B cell (primary cell): Measurements from ENCODE around the gene PNLIP. TPM values are rescaled to one million over a fixed set of nuclear protein-coding genes. Genes with fewer than 3 reads are reported as not detected.

ENCODE experiments used
- ATAC-seq: fragments of 200-7000 bp; cut with Tn5 transposase; one replicate; pipeline ENCODE4 v1.10.0; 2021; ENCODE audit warnings: low read depth, mild to moderate bottlenecking, moderate number of reproducible peaks, moderate library complexity
- CTCF ChIA-PET: fragments of 350-600 bp; sonication (Branson Sonifier 250); formaldehyde crosslinking; loops from one replicate; lab custom pipeline; 2021; ENCODE audit warnings: antibody characterized with exemption, inconsistent platforms; lab: Charles Lee
- POLR2A ChIA-PET: fragments of 350-600 bp; sonication (Branson Sonifier 250); formaldehyde crosslinking; loops from one replicate; lab custom pipeline; 2021; ENCODE audit warnings: antibody characterized with exemption; lab: Charles Lee
- DNase-seq: peaks from one replicate; pipeline ENCODE4 v3.0.0; 2013
- H2AFZ ChIP-seq: 2 replicates; pipeline ENCODE4 v1.6.1; 2012; ENCODE audit warnings: mild to moderate bottlenecking, low read depth, low read length; ENCODE audit not compliant: insufficient read depth, poor library complexity, severe bottlenecking
- H3K27ac ChIP-seq, 2 donors: 1 replicate in 1 of 2; 2 replicates in 1 of 2; pipeline ENCODE4 v1.5.1; 2012 to 2013; ENCODE audit warnings: low read length in 2 of 2, mild to moderate bottlenecking in 2 of 2, moderate library complexity in 1 of 2
- H3K27me3 ChIP-seq, 4 experiments: fragments of 200-600 bp in 1 of 4; sonication (generic) in 1 of 4; replicated peaks in 1 of 4; 1 replicate in 2 of 4; 2 replicates in 2 of 4; pipeline versions ENCODE4 v1.6.1 to v1.7.0; 2013 to 2016; ENCODE audit warnings: low read length in 3 of 4, mild to moderate bottlenecking in 2 of 4, mixed read lengths in 1 of 4, moderate library complexity in 1 of 4; ENCODE audit not compliant: insufficient read depth in 4 of 4, control insufficient read depth in 3 of 4; ENCODE audit errors: control extremely low read depth in 1 of 4
- H3K36me3 ChIP-seq, 2 experiments: replicated peaks in 1 of 2; 1 replicate in 1 of 2; 2 replicates in 1 of 2; pipeline versions ENCODE4 v1.6.1 to v1.7.1; 2013; ENCODE audit warnings: low read length in 1 of 2; ENCODE audit not compliant: insufficient read depth in 2 of 2, control insufficient read depth in 1 of 2; ENCODE audit errors: control extremely low read depth in 1 of 2, extremely low read depth in 1 of 2
- H3K4me1 ChIP-seq, 2 donors: fragments of 200-600 bp in 1 of 2; sonication (generic) in 1 of 2; 1 replicate in 1 of 2; 2 replicates in 1 of 2; pipeline versions ENCODE4 v1.5.1 to v1.6.1; 2013 to 2017; ENCODE audit warnings: low read length in 2 of 2; ENCODE audit not compliant: control insufficient read depth in 2 of 2, insufficient read depth in 2 of 2
- H3K4me2 ChIP-seq: replicated peaks from 2 replicates; pipeline ENCODE3; 2012; ENCODE audit warnings: mild to moderate bottlenecking, low read depth, low read length; ENCODE audit not compliant: poor library complexity, severe bottlenecking
- H3K4me3 ChIP-seq, 5 experiments: fragments of 200-600 bp in 1 of 5; sonication (generic) in 1 of 5; 1 replicate in 3 of 5; 2 replicates in 2 of 5; pipeline versions ENCODE4 v1.5.1 to v1.7.0; 2011 to 2016; ENCODE audit warnings: low read length in 4 of 5, mild to moderate bottlenecking in 4 of 5, low read depth in 2 of 5, control low read depth in 1 of 5, moderate library complexity in 1 of 5; ENCODE audit not compliant: insufficient read depth in 1 of 5; ENCODE audit errors: control extremely low read depth in 1 of 5, extremely low read depth in 1 of 5
- H3K79me2 ChIP-seq: fragments of 200-600 bp; sonication (generic); one replicate; pipeline ENCODE4 v1.6.0; 2016; ENCODE audit warnings: low read length; ENCODE audit not compliant: control insufficient read depth, insufficient read depth
- H3K9ac ChIP-seq: fragments of 200-600 bp; sonication (generic); 2 replicates; pipeline ENCODE4 v1.6.1; 2017; ENCODE audit warnings: mild to moderate bottlenecking, low read length, moderate library complexity
- H3K9me3 ChIP-seq, 3 donors: one replicate each; pipeline versions ENCODE4 v1.6.1 to v1.7.1; 2013; ENCODE audit warnings: low read length in 2 of 3; ENCODE audit not compliant: control insufficient read depth in 2 of 3, insufficient read depth in 1 of 3; ENCODE audit errors: control extremely low read depth in 1 of 3
- H4K20me1 ChIP-seq: 2 replicates; pipeline ENCODE4 v1.6.0; 2012; ENCODE audit warnings: mild to moderate bottlenecking, low read length; ENCODE audit not compliant: insufficient read depth, control insufficient read depth, poor library complexity, severe bottlenecking
- H3K27ac Mint-ChIP-seq: one replicate; pipeline ENCODE4 v1.8.0; 2021; ENCODE audit warnings: mixed read lengths
- H3K27me3 Mint-ChIP-seq: one replicate; pipeline ENCODE4 v1.8.0; 2021; ENCODE audit warnings: mixed read lengths
- H3K4me1 Mint-ChIP-seq: one replicate; pipeline ENCODE4 v1.8.0; 2021; ENCODE audit warnings: mixed read lengths
- H3K4me3 Mint-ChIP-seq: one replicate; pipeline ENCODE4 v1.8.0; 2021; ENCODE audit warnings: mixed read lengths
- H3K9me3 Mint-ChIP-seq: one replicate; pipeline ENCODE4 v1.8.0; 2022; ENCODE audit warnings: mixed read lengths; ENCODE audit not compliant: insufficient read depth
- EZH2 ChIP-seq: IDR thresholded peaks from 2 replicates; pipeline ENCODE4 v1.6.1; 2012; ENCODE audit warnings: borderline replicate concordance, low read depth, mild to moderate bottlenecking, moderate library complexity, low read length; ENCODE audit not compliant: insufficient read depth, poor library complexity, severe bottlenecking
- WGBS: methylation state at CpG from one replicate; pipeline ENCODE4 v1.1.5; 2013; ENCODE audit warnings: missing lambda C conversion rate; ENCODE audit not compliant: insufficient coverage; 5-methylcytosine and 5-hydroxymethylcytosine counted together
- intact Hi-C: fragments of 100-400 bp; cut with micrococcal nuclease; formaldehyde crosslinking; loops from one replicate; pipeline ENCODE4 v1.10.0; 2022
- polyA plus RNA-seq: library from polyadenylated mRNA; depleted of rRNA; stranded (reverse); fragments of >200 nt; gene quantifications from 2 replicates; pipeline ENCODE4 v1.2.3, GENCODE V29; 2012
- total RNA-seq, 2 donors: library from RNA; stranded (reverse); fragments of 120-200 nt in 1 of 2; gene quantifications; 1 replicate in 1 of 2; 2 replicates in 1 of 2; pipeline versions ENCODE4 v1.2.3 to v1.2.4, GENCODE V29; 2013 to 2022
- TF ChIP-seq, protein P1 (sequence below): fragments of 200-600 bp; IDR thresholded peaks from one replicate; pipeline ENCODE4 v1.8.0; 2022; ENCODE audit warnings: antibody characterized with exemption, mild to moderate bottlenecking

The PNLIP gene
- total and polyA plus RNA-seq, 2 donors (not counting 1 experiment from before 2014, with no cell fraction given): not detected

DNA sequence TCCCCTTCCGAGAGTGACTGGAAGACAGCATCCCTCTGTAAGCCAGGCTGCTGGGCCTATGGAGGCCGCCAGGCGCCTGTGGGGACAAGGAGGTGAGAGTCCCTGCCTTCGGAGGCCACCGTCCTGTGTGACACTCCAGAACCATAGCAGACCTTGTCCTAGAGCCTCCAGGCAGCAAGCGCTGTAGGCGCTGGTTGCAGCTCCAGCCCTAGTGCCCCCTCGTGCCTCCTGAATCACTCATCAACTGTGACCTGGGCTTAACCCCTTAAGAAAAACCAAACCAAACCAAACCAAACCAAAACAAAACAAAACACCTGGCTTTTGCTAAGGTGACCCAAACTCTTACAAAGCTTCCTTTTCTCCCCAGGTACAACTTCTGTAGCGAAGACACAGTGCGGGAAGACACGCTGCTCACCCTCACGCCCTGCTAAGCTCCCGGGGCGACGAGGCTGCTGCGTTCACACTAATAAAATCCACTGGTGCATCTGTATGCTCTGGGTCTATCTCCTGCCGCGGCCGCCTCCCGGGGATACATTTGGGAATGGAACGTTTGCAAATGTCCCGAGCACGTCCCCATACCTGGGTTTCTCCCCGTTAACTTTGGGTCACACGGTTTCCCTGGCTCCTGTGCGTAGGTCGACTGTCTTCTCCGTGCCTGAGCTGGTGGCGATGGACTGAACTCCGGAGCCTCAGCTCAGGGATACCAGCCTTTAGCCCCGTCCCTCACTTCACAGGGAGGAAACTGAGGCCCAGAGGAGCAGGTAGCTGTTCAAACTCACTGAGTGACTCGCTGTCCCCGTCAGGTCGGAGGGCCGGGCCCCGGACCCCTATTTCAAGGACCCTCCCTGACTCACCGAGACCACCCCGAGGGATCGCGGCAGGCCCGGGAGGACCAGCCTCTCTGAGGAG lies 63.2 kb downstream of the PNLIP start:
- intact Hi-C loops: no loop called here
- Histone ChIP-seq H3K4me1 (no peaks in the 10 kb centered on the region), H3K9me3 (peaks cover 0 to 16% (median 0%) of the 10 kb centered on the region in 3 donors), H3K27ac (no peak overlapping the region), H3K9ac (no peak overlapping the region), H3K27me3 (peaks cover 0 to 16% (median 2%) of the 10 kb centered on the region in 4 experiments), H2AFZ (no peak overlapping the region), H3K4me3 (no peak overlapping the region), H3K36me3 (no peaks in the 10 kb centered on the region), H3K4me2 (no peak overlapping the region), H3K79me2 (no peaks in the 10 kb centered on the region), H4K20me1 (no peaks in the 10 kb centered on the region)
- peaks cover 19% of the 10 kb centered on the region for H3K27me3 Mint-ChIP-seq
- TF ChIP-seq EZH2: no peak
- TF ChIP-seq, protein P1, sequence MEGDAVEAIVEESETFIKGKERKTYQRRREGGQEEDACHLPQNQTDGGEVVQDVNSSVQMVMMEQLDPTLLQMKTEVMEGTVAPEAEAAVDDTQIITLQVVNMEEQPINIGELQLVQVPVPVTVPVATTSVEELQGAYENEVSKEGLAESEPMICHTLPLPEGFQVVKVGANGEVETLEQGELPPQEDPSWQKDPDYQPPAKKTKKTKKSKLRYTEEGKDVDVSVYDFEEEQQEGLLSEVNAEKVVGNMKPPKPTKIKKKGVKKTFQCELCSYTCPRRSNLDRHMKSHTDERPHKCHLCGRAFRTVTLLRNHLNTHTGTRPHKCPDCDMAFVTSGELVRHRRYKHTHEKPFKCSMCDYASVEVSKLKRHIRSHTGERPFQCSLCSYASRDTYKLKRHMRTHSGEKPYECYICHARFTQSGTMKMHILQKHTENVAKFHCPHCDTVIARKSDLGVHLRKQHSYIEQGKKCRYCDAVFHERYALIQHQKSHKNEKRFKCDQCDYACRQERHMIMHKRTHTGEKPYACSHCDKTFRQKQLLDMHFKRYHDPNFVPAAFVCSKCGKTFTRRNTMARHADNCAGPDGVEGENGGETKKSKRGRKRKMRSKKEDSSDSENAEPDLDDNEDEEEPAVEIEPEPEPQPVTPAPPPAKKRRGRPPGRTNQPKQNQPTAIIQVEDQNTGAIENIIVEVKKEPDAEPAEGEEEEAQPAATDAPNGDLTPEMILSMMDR: no peak
- 55% methylated on average over 39 of the region's 41 CpGs for WGBS
- no peak overlapping the region for H3K4me3 Mint-ChIP-seq
- no peak for DNase-seq
- no peak overlapping the region for H3K27ac Mint-ChIP-seq
- no peaks in the 10 kb centered on the region for H3K4me1 Mint-ChIP-seq
- POLR2A ChIA-PET: no interaction called here
- no peaks in the 10 kb centered on the region for H3K9me3 Mint-ChIP-seq
- no peak for ATAC-seq
- CTCF ChIA-PET: no interaction called here
